ENCODE data around the gene GMDS. TPM values are rescaled to one million over a fixed set of nuclear protein-coding genes. Genes with fewer than 3 reads are reported as not detected.

Gene GMDS
- polyA plus RNA-seq, 1 of the 3 experiments (the other 2 are of a cell fraction), result 12.3 TPM

DNA sequence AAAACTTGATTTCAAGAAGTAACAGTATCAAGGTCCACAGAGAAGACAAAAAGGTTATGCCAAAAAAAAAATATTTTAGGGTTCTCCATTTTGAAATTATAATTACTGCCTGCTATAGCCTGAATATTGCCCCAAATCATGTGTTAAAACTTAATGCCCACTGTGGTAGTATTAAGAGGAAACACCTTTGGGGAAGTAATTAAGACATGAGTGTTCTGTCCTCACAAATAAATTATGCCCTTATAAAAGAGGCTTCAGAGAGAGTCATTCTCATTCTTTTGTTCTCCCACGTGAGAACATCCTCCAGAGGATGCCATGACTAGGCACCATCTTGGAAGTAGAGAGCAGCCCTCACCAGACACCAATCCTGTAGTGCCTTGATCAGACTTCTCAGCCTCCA lies 66.2 kb downstream of the GMDS start (continued):
- no peak for TF ChIP-seq SMC3 (IDR thresholded peaks at IDR 0.05; ENCODE audit: low read depth, low read length)

DNA sequence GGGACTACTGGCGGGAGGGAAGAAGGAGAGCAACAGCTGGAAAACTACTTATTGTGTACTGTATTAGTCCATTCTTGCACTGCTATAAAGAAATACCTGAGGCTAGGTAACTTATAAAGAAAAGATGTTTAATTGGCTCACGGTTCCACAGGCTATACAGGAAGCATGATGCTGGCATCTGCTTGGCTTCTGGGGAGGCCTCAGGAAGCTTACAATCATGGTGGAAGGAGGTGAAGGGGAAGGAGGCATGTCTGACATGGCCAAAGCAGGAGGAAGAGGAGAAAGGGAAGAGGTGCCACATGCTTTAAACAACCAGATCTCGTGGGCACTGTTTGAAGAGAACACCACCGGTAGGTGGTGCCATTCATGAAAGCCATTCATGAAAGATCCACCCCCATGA lies 67.3 kb downstream of the GMDS start:
- Histone ChIP-seq H3K27ac (ENCODE audit: low read depth in 2 of 2, low read length in 1 of 2) (no peak overlapping the region), H3K4me2 (no peak overlapping the region), H3K79me2 (ENCODE audit: insufficient read depth) (no peaks in the 10 kb centered on the region), H3K4me1 (ENCODE audit: control insufficient read depth in 1 of 2, insufficient read depth in 2 of 2, low read depth in 1 of 2, low read length in 1 of 2) (peaks cover 0 to 2% of the 10 kb centered on the region in 2 experiments; a peak in 1 of 4 replicates), H4K20me1 (ENCODE audit: insufficient read depth) (no peaks in the 10 kb centered on the region), H3K36me3 (replicated peaks in 1 of 2; ENCODE audit: control insufficient read depth in 1 of 2, insufficient read depth in 2 of 2, low read length in 1 of 2) (no peaks in the 10 kb centered on the region), H3K9ac (no peak overlapping the region), H3K9me3 (no peaks in the 10 kb centered on the region), H3K27me3 (ENCODE audit: insufficient read depth) (no peaks in the 10 kb centered on the region), H3F3A (replicated peaks; ENCODE audit: insufficient read depth) (no peaks in the 10 kb centered on the region), H3K4me3 (ENCODE audit: low read depth in 2 of 2, low read length in 1 of 2) (no peak overlapping the region), H2AFZ (ENCODE audit: low read depth) (no peak overlapping the region), H3K9me2 (no peaks in the 10 kb centered on the region)
- POLR2A ChIA-PET, result no interaction called here
- DNase-seq, result no peak
- 92% methylated on average over 4 of the region's 4 CpGs for WGBS (ENCODE audit: low lambda C conversion rate)
- CTCF ChIA-PET, result no interaction called here
- TF ChIP-seq SMC3 (IDR thresholded peaks at IDR 0.05; ENCODE audit: low read depth, low read length) (no peak), EZH2phosphoT487 (IDR thresholded peaks at IDR 0.05; ENCODE audit: borderline replicate concordance, low read depth) (no peak), MEF2A (IDR thresholded peaks at IDR 0.05; ENCODE audit: borderline replicate concordance, low read depth) (no peak), RFX5 (IDR thresholded peaks at IDR 0.05; ENCODE audit: low read length) (no peak), RCOR1 (IDR thresholded peaks at IDR 0.05; ENCODE audit: low read length) (no peak)
- TF ChIP-seq, protein P1, sequence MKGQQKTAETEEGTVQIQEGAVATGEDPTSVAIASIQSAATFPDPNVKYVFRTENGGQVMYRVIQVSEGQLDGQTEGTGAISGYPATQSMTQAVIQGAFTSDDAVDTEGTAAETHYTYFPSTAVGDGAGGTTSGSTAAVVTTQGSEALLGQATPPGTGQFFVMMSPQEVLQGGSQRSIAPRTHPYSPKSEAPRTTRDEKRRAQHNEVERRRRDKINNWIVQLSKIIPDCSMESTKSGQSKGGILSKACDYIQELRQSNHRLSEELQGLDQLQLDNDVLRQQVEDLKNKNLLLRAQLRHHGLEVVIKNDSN (IDR thresholded peaks at IDR 0.05; ENCODE audit: borderline replicate concordance, low read depth), result no peak
- TF ChIP-seq, protein P2, sequence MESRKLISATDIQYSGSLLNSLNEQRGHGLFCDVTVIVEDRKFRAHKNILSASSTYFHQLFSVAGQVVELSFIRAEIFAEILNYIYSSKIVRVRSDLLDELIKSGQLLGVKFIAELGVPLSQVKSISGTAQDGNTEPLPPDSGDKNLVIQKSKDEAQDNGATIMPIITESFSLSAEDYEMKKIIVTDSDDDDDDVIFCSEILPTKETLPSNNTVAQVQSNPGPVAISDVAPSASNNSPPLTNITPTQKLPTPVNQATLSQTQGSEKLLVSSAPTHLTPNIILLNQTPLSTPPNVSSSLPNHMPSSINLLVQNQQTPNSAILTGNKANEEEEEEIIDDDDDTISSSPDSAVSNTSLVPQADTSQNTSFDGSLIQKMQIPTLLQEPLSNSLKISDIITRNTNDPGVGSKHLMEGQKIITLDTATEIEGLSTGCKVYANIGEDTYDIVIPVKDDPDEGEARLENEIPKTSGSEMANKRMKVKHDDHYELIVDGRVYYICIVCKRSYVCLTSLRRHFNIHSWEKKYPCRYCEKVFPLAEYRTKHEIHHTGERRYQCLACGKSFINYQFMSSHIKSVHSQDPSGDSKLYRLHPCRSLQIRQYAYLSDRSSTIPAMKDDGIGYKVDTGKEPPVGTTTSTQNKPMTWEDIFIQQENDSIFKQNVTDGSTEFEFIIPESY (IDR thresholded peaks at IDR 0.05; ENCODE audit: borderline replicate concordance, low read depth), result no peak
- TF ChIP-seq, protein P3, sequence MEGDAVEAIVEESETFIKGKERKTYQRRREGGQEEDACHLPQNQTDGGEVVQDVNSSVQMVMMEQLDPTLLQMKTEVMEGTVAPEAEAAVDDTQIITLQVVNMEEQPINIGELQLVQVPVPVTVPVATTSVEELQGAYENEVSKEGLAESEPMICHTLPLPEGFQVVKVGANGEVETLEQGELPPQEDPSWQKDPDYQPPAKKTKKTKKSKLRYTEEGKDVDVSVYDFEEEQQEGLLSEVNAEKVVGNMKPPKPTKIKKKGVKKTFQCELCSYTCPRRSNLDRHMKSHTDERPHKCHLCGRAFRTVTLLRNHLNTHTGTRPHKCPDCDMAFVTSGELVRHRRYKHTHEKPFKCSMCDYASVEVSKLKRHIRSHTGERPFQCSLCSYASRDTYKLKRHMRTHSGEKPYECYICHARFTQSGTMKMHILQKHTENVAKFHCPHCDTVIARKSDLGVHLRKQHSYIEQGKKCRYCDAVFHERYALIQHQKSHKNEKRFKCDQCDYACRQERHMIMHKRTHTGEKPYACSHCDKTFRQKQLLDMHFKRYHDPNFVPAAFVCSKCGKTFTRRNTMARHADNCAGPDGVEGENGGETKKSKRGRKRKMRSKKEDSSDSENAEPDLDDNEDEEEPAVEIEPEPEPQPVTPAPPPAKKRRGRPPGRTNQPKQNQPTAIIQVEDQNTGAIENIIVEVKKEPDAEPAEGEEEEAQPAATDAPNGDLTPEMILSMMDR (IDR thresholded peaks at IDR 0.05), result no peak

DNA sequence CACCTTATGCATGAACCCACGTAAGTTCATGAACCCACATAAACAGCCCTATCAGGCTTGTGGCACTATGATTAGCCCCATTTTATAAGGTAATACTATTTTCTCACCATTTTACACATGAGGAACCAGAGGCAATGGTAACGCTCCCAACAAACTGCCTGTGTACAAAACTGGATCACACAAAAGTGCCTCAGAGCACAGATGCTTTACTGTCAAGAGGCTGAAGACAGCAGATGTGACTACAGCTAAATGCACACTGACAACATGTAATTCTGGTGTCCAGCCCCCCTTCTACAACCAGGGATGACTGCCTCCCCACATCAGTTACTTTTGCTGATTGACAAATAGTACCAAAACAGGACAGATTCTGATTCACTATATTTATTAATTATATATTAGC lies 69.6 kb downstream of the GMDS start:
- ChIA-PET POLR2A (no interaction called here), CTCF (no interaction called here)
- Histone ChIP-seq H3K9me2 (no peaks in the 10 kb centered on the region), H3K4me3 (ENCODE audit: low read depth in 2 of 2, low read length in 1 of 2) (no peak overlapping the region), H3K27ac (ENCODE audit: low read depth in 2 of 2, low read length in 1 of 2) (no peak overlapping the region), H3K79me2 (ENCODE audit: insufficient read depth) (no peaks in the 10 kb centered on the region), H2AFZ (ENCODE audit: low read depth) (no peak overlapping the region), H3K4me1 (ENCODE audit: control insufficient read depth in 1 of 2, insufficient read depth in 2 of 2, low read depth in 1 of 2, low read length in 1 of 2) (no peaks in the 10 kb centered on the region; a peak in 1 of 4 replicates), H4K20me1 (ENCODE audit: insufficient read depth) (no peaks in the 10 kb centered on the region), H3K9me3 (no peaks in the 10 kb centered on the region), H3K4me2 (no peak overlapping the region), H3K27me3 (ENCODE audit: insufficient read depth) (no peaks in the 10 kb centered on the region), H3F3A (replicated peaks; ENCODE audit: insufficient read depth) (no peaks in the 10 kb centered on the region), H3K36me3 (replicated peaks in 1 of 2; ENCODE audit: control insufficient read depth in 1 of 2, insufficient read depth in 2 of 2, low read length in 1 of 2) (no peaks in the 10 kb centered on the region), H3K9ac (no peak overlapping the region)
- DNase-seq, result no peak
- WGBS (ENCODE audit: low lambda C conversion rate), result 100% methylated on average over 2 of the region's 2 CpGs
- TF ChIP-seq MEF2A (IDR thresholded peaks at IDR 0.05; ENCODE audit: borderline replicate concordance, low read depth) (no peak), RAD21 (IDR thresholded peaks at IDR 0.05; ENCODE audit: low read length) (no peak), NFIC (IDR thresholded peaks at IDR 0.05; ENCODE audit: borderline replicate concordance) (no peak), RXRA (IDR thresholded peaks at IDR 0.05; ENCODE audit: borderline replicate concordance, low read depth) (no peak), MXI1 (IDR thresholded peaks at IDR 0.05; ENCODE audit: low read depth, low read length) (no peak), NRF1 (IDR thresholded peaks at IDR 0.05; ENCODE audit: low read depth, low read length) (no peak), FOSL2 (IDR thresholded peaks at IDR 0.05; ENCODE audit: borderline replicate concordance, low read depth) (no peak)
- TF ChIP-seq, protein P2 (IDR thresholded peaks at IDR 0.05; ENCODE audit: borderline replicate concordance, low read depth), result no peak
- TF ChIP-seq, protein P4, sequence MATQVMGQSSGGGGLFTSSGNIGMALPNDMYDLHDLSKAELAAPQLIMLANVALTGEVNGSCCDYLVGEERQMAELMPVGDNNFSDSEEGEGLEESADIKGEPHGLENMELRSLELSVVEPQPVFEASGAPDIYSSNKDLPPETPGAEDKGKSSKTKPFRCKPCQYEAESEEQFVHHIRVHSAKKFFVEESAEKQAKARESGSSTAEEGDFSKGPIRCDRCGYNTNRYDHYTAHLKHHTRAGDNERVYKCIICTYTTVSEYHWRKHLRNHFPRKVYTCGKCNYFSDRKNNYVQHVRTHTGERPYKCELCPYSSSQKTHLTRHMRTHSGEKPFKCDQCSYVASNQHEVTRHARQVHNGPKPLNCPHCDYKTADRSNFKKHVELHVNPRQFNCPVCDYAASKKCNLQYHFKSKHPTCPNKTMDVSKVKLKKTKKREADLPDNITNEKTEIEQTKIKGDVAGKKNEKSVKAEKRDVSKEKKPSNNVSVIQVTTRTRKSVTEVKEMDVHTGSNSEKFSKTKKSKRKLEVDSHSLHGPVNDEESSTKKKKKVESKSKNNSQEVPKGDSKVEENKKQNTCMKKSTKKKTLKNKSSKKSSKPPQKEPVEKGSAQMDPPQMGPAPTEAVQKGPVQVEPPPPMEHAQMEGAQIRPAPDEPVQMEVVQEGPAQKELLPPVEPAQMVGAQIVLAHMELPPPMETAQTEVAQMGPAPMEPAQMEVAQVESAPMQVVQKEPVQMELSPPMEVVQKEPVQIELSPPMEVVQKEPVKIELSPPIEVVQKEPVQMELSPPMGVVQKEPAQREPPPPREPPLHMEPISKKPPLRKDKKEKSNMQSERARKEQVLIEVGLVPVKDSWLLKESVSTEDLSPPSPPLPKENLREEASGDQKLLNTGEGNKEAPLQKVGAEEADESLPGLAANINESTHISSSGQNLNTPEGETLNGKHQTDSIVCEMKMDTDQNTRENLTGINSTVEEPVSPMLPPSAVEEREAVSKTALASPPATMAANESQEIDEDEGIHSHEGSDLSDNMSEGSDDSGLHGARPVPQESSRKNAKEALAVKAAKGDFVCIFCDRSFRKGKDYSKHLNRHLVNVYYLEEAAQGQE (IDR thresholded peaks at IDR 0.05; ENCODE audit: low read depth, low read length), result no peak

Measured in SK-N-SH (cell line).